OCI-LY1 (cell line): ENCODE results near the gene DNHD1.
A peak's percentile ranks its signal among the peaks of the same experiment; 100 is the strongest.

Experiments used
- H2AFZ ChIP-seq: fragments of 200-600 bp; sonication (generic), shearing (Covaris generic); 2 replicates; pipeline ENCODE4 v1.6.0; 2014; ENCODE audit warnings: antibody characterized with exemption, mild to moderate bottlenecking, low read length
- H3F3A ChIP-seq: fragments of 200-600 bp; sonication (generic), shearing (Covaris generic); 2 replicates; pipeline ENCODE4 v1.6.0; 2014; ENCODE audit warnings: mild to moderate bottlenecking, antibody characterized with exemption, low read length, moderate library complexity; ENCODE audit not compliant: insufficient read depth
- H3K27ac ChIP-seq: fragments of 200-600 bp; sonication (generic); 2 replicates; pipeline ENCODE4 v1.5.1; 2014; ENCODE audit warnings: low read length, mixed run types, mild to moderate bottlenecking, low read depth; ENCODE audit not compliant: poor library complexity, severe bottlenecking
- H3K27me3 ChIP-seq: fragments of 200-600 bp; sonication (generic); 2 replicates; pipeline ENCODE4 v1.6.0; 2014; ENCODE audit warnings: antibody characterized with exemption, mild to moderate bottlenecking, low read length, moderate library complexity; ENCODE audit not compliant: insufficient read depth
- H3K36me3 ChIP-seq: fragments of 200-600 bp; sonication (generic); 2 replicates; pipeline ENCODE4 v1.6.1; 2014; ENCODE audit warnings: mild to moderate bottlenecking, antibody characterized with exemption, low read length, moderate library complexity, mixed read lengths; ENCODE audit not compliant: insufficient read depth
- H3K4me1 ChIP-seq: fragments of 200-600 bp; sonication (generic); 2 replicates; pipeline ENCODE4 v1.5.1; 2014; ENCODE audit warnings: mild to moderate bottlenecking, low read length, moderate library complexity; ENCODE audit not compliant: insufficient read depth, severe bottlenecking
- H3K4me2 ChIP-seq: fragments of 200-600 bp; sonication (generic), shearing (Covaris generic); 2 replicates; pipeline ENCODE4 v1.6.1; 2014; ENCODE audit warnings: low read length
- H3K4me3 ChIP-seq: fragments of 200-600 bp; sonication (generic); 2 replicates; pipeline ENCODE4 v1.5.1; 2014; ENCODE audit warnings: low read length, low read depth, mild to moderate bottlenecking, mixed read lengths; ENCODE audit not compliant: poor library complexity, severe bottlenecking
- H3K79me2 ChIP-seq: fragments of 200-600 bp; shearing (Covaris generic); 2 replicates; pipeline ENCODE4 v1.6.1; 2016; ENCODE audit warnings: mixed run types, low read length, mixed read lengths; ENCODE audit not compliant: insufficient read depth
- H3K9ac ChIP-seq: fragments of 200-600 bp; sonication (generic), shearing (Covaris generic); 2 replicates; pipeline ENCODE4 v1.6.1; 2014; ENCODE audit warnings: mild to moderate bottlenecking, low read length, mixed read lengths
- H3K9me2 ChIP-seq: fragments of 200-600 bp; sonication (generic), shearing (Covaris generic); 2 replicates; pipeline ENCODE4 v1.6.1; 2014; ENCODE audit warnings: low read depth, mild to moderate bottlenecking, low read length, mixed read lengths
- H3K9me3 ChIP-seq: fragments of 200-600 bp; shearing (Covaris generic); 2 replicates; pipeline ENCODE4 v1.6.1; 2014; ENCODE audit warnings: low read length, mixed read lengths
- H4K20me1 ChIP-seq: fragments of 200-600 bp; sonication (generic), shearing (Covaris generic); 2 replicates; pipeline ENCODE4 v1.6.0; 2016; ENCODE audit warnings: mild to moderate bottlenecking, low read length; ENCODE audit not compliant: insufficient read depth
- CTCF ChIP-seq: fragments of 200-600 bp; sonication (generic), shearing (Covaris generic); IDR thresholded peaks from 2 replicates; pipeline ENCODE4 v1.5.1; 2017; ENCODE audit warnings: mild to moderate bottlenecking, antibody characterized with exemption, low read length, moderate library complexity, mixed read lengths
- EZH2 ChIP-seq: fragments of 200-600 bp; sonication (generic), shearing (Covaris generic); IDR thresholded peaks from 2 replicates; pipeline ENCODE4 v1.8.0; 2017; ENCODE audit warnings: borderline replicate concordance, mixed run types, mild to moderate bottlenecking, antibody characterized with exemption, low read length, moderate library complexity, mixed read lengths

Gene DNHD1

GRCh38 chr11:6481012-6481923 lies 15.8 kb upstream of the DNHD1 start, which contains the start of the genes ARFIP2 and TIMM10B:
TSS of gene ARFIP2 (minus strand) at chr11:6481331. CDS start at chr11:6480421, 910 bp downstream.
TSS of gene TIMM10B (plus strand) at chr11:6481501. CDS start at chr11:6481517, 16 bp downstream.
- H2AFZ ChIP-seq: no peak within 1 kb of the TSS
- H3F3A ChIP-seq: no peaks in the 10 kb centered on the region
- peaks cover 22% of the 10 kb centered on the region for H3K4me1 ChIP-seq
- H4K20me1 ChIP-seq: no peaks in the 10 kb centered on the region
- H3K36me3 ChIP-seq: peaks cover 78% of the 10 kb centered on the region
- H3K9me2 ChIP-seq: no peaks in the 10 kb centered on the region
- H3K79me2 ChIP-seq: peaks cover 28% of the 10 kb centered on the region
- peak within 1 kb of the TSS; percentile 66 for H3K27ac ChIP-seq
- H3K9ac ChIP-seq: peak within 1 kb of the TSS; percentile 98
- peak within 1 kb of the TSS; percentile 98 for H3K4me2 ChIP-seq
- H3K9me3 ChIP-seq: no peaks in the 10 kb centered on the region
- H3K27me3 ChIP-seq: no peaks in the 10 kb centered on the region
- TF ChIP-seq CTCF: no peak
- no peak for TF ChIP-seq EZH2
- peak within 1 kb of the TSS; percentile 96 for H3K4me3 ChIP-seq

GRCh38 chr11:6481924-6482275 lies 15.2 kb upstream of the DNHD1 start:
- Histone ChIP-seq H3K4me1 (peaks cover 22% of the 10 kb centered on the region), H3K27me3 (no peaks in the 10 kb centered on the region), H3K36me3 (peaks cover 78% of the 10 kb centered on the region), H3K4me3 (peak overlapping the region; percentile 96), H3K9me3 (no peaks in the 10 kb centered on the region), H3K27ac (peak overlapping the region; percentile 66), H3K4me2 (peak overlapping the region; percentile 98), H3K79me2 (peaks cover 28% of the 10 kb centered on the region), H3F3A (no peaks in the 10 kb centered on the region), H2AFZ (no peak overlapping the region), H3K9me2 (no peaks in the 10 kb centered on the region), H4K20me1 (no peaks in the 10 kb centered on the region), H3K9ac (peak overlapping the region; percentile 98)
- TF ChIP-seq CTCF (no peak), EZH2 (no peak)

- H3K36me3 ChIP-seq: peaks cover 78% of the 10 kb centered on the region
- H3K79me2 ChIP-seq: peaks cover 28% of the 10 kb centered on the region
- H3K27me3 ChIP-seq: no peaks in the 10 kb centered on the region
- no peaks in the 10 kb centered on the region for H3F3A ChIP-seq
- peak overlapping the region; percentile 66 for H3K27ac ChIP-seq
- peaks cover 22% of the 10 kb centered on the region for H3K4me1 ChIP-seq
- peak overlapping the region; percentile 98 for H3K9ac ChIP-seq
- H4K20me1 ChIP-seq: no peaks in the 10 kb centered on the region
- H3K4me3 ChIP-seq: peak overlapping the region; percentile 96
- TF ChIP-seq CTCF (no peak), EZH2 (no peak)
- H3K9me2 ChIP-seq: no peaks in the 10 kb centered on the region
- no peak overlapping the region for H2AFZ ChIP-seq
- H3K9me3 ChIP-seq: no peaks in the 10 kb centered on the region
- H3K4me2 ChIP-seq: peak overlapping the region; percentile 98
Observed at GRCh38 chr11:6482441-6482840, 14.6 kb upstream of the DNHD1 start.
